ENCODE results near the gene MCAM. TPM values are rescaled to one million over a fixed set of nuclear protein-coding genes. Genes with fewer than 3 reads are reported as not detected.

MCAM gene
- total RNA-seq, 1 donor from 2014 or later = 78.3 TPM

GRCh38 chr11:119318240-119319135 lies 1.6 kb upstream of the MCAM start:
- Mint-ChIP-seq H3K36me3 (ENCODE audit: low read depth, unreplicated experiment) (no peaks in the 10 kb centered on the region), H3K4me1 (ENCODE audit: unreplicated experiment) (peaks cover 27% of the 10 kb centered on the region), H3K4me3 (ENCODE audit: unreplicated experiment) (peak overlapping the region; percentile 60), H3K27me3 (ENCODE audit: unreplicated experiment) (peaks cover 13% of the 10 kb centered on the region), H3K9me3 (ENCODE audit: unreplicated experiment) (no peaks in the 10 kb centered on the region), H3K27ac (ENCODE audit: unreplicated experiment) (peak overlapping the region; percentile 95)
- no peak for DNase-seq (ENCODE audit: low spot score)
- TF ChIP-seq CTCF (IDR thresholded peaks at IDR 0.05; ENCODE audit: unreplicated experiment) = no peak

GRCh38 chr11:119317592-119318239 lies 786 bp upstream of the MCAM start:
- Mint-ChIP-seq H3K36me3 (ENCODE audit: low read depth, unreplicated experiment) (no peaks in the 10 kb centered on the region), H3K4me3 (ENCODE audit: unreplicated experiment) (peak overlapping the region; percentile 62), H3K4me1 (ENCODE audit: unreplicated experiment) (peaks cover 27% of the 10 kb centered on the region), H3K27me3 (ENCODE audit: unreplicated experiment) (peaks cover 13% of the 10 kb centered on the region), H3K9me3 (ENCODE audit: unreplicated experiment) (no peaks in the 10 kb centered on the region), H3K27ac (ENCODE audit: unreplicated experiment) (peak overlapping the region; percentile 18)
- no peak for TF ChIP-seq CTCF (IDR thresholded peaks at IDR 0.05; ENCODE audit: unreplicated experiment)
- no peak for DNase-seq (ENCODE audit: low spot score)

GRCh38 chr11:119316016-119316728 lies 758 bp downstream of the MCAM start:
- peaks cover 11% of the 10 kb centered on the region for H3K27me3 Mint-ChIP-seq (ENCODE audit: unreplicated experiment)
- peak overlapping the region; percentile 80 for H3K4me3 Mint-ChIP-seq (ENCODE audit: unreplicated experiment)
- H3K36me3 Mint-ChIP-seq (ENCODE audit: low read depth, unreplicated experiment) = peaks cover 3% of the 10 kb centered on the region
- H3K27ac Mint-ChIP-seq (ENCODE audit: unreplicated experiment) = no peak overlapping the region
- DNase-seq (ENCODE audit: low spot score) = no peak
- TF ChIP-seq CTCF (IDR thresholded peaks at IDR 0.05; ENCODE audit: unreplicated experiment) = no peak
- H3K9me3 Mint-ChIP-seq (ENCODE audit: unreplicated experiment) = no peaks in the 10 kb centered on the region
- peaks cover 21% of the 10 kb centered on the region for H3K4me1 Mint-ChIP-seq (ENCODE audit: unreplicated experiment)

GRCh38 chr11:119315131-119316015 lies 1.6 kb downstream of the MCAM start:
- DNase-seq (ENCODE audit: low spot score) = no peak
- H3K9me3 Mint-ChIP-seq (ENCODE audit: unreplicated experiment) = no peaks in the 10 kb centered on the region
- TF ChIP-seq CTCF (IDR thresholded peaks at IDR 0.05; ENCODE audit: unreplicated experiment) = peak; percentile 41
- H3K4me3 Mint-ChIP-seq (ENCODE audit: unreplicated experiment) = peak overlapping the region; percentile 51
- peaks cover 7% of the 10 kb centered on the region for H3K36me3 Mint-ChIP-seq (ENCODE audit: low read depth, unreplicated experiment)
- H3K27ac Mint-ChIP-seq (ENCODE audit: unreplicated experiment) = no peak overlapping the region
- peaks cover 21% of the 10 kb centered on the region for H3K4me1 Mint-ChIP-seq (ENCODE audit: unreplicated experiment)
- peaks cover 11% of the 10 kb centered on the region for H3K27me3 Mint-ChIP-seq (ENCODE audit: unreplicated experiment)
